ENCODE data around the gene TUBB. TPM values are rescaled to one million over a fixed set of nuclear protein-coding genes. Genes with fewer than 3 reads are reported as not detected.
"Not testable (repeated sequence)": the region's sequence is repeated elsewhere in the genome, so short reads cannot be mapped to it uniquely, and the experiment has no call there.

TUBB gene
- total RNA-seq, 1 donor from 2014 or later: 2,264 TPM

DNA sequence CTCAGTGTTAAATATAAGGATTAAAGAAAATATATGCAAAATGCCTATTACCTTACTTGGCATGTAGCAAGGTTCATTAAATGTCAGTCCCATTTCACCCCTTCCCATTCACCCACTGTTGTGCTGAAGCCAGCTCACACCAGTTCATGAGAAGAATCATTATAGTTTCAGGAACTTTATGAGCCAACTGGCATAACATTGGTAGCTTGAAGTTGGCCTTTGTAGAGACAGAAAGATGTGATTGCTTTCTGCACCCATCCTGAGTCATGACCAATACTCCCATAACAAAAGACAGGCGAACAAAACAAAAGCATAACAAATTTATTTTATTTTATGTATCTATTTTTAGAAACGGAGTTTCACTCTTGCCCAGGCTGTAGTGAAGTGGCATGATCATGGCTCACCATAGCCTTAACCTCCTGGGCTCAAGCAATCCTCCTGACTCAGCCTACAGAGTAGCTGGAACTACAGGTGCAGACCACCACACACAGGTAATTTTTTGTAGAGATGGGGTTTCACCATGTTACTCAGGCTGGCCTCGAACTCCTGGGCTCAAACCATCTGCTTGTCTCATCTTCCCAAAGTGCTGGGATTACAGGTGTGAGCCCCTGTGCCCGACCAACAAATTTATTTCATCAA lies 41.8 kb downstream of the TUBB start:
- no peak overlapping the region for H3K27ac Mint-ChIP-seq (ENCODE audit: unreplicated experiment)
- DNase-seq: no peak
- TF ChIP-seq, protein P1, sequence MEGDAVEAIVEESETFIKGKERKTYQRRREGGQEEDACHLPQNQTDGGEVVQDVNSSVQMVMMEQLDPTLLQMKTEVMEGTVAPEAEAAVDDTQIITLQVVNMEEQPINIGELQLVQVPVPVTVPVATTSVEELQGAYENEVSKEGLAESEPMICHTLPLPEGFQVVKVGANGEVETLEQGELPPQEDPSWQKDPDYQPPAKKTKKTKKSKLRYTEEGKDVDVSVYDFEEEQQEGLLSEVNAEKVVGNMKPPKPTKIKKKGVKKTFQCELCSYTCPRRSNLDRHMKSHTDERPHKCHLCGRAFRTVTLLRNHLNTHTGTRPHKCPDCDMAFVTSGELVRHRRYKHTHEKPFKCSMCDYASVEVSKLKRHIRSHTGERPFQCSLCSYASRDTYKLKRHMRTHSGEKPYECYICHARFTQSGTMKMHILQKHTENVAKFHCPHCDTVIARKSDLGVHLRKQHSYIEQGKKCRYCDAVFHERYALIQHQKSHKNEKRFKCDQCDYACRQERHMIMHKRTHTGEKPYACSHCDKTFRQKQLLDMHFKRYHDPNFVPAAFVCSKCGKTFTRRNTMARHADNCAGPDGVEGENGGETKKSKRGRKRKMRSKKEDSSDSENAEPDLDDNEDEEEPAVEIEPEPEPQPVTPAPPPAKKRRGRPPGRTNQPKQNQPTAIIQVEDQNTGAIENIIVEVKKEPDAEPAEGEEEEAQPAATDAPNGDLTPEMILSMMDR (IDR thresholded peaks at IDR 0.05; ENCODE audit: partially characterized antibody, unreplicated experiment): no peak
- H3K27me3 Mint-ChIP-seq (ENCODE audit: unreplicated experiment): peaks cover 5% of the 10 kb centered on the region
- H3K36me3 Mint-ChIP-seq (ENCODE audit: unreplicated experiment): no peaks in the 10 kb centered on the region
- H3K4me1 Mint-ChIP-seq (ENCODE audit: low read depth, unreplicated experiment): peaks cover 3% of the 10 kb centered on the region
- H3K4me3 Mint-ChIP-seq (ENCODE audit: unreplicated experiment): no peak overlapping the region
- H3K9me3 Mint-ChIP-seq (ENCODE audit: unreplicated experiment): no peaks in the 10 kb centered on the region

DNA sequence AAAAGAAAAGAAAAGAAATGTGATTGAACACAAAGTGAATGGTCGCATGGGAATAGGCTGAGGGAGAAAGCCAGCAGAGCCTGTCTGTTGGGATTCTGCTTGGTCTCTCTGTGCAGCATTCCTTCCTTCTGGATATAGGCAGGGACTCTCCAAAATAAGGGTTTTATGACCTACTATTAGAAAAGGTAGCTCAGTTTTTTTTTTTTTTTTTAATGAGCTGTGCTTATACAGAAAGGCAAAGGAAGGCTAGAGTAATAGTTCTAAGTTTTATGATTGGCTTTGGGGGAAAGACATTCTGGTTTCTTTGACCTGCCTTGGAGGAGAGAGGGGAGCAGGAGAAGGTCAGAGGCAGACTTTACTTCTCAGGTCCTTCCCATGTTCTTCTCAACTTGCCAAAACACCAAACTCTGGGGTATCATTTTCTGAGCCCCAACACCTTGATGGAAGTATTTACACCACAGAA lies 43.0 kb downstream of the TUBB start:
- Mint-ChIP-seq H3K9me3 (ENCODE audit: unreplicated experiment) (no peaks in the 10 kb centered on the region), H3K27ac (ENCODE audit: unreplicated experiment) (no peak overlapping the region), H3K4me3 (ENCODE audit: unreplicated experiment) (no peak overlapping the region), H3K27me3 (ENCODE audit: unreplicated experiment) (peaks cover 5% of the 10 kb centered on the region), H3K4me1 (ENCODE audit: low read depth, unreplicated experiment) (peaks cover 3% of the 10 kb centered on the region), H3K36me3 (ENCODE audit: unreplicated experiment) (no peaks in the 10 kb centered on the region)
- TF ChIP-seq, protein P1 (IDR thresholded peaks at IDR 0.05; ENCODE audit: partially characterized antibody, unreplicated experiment): no peak
- no peak for DNase-seq

DNA sequence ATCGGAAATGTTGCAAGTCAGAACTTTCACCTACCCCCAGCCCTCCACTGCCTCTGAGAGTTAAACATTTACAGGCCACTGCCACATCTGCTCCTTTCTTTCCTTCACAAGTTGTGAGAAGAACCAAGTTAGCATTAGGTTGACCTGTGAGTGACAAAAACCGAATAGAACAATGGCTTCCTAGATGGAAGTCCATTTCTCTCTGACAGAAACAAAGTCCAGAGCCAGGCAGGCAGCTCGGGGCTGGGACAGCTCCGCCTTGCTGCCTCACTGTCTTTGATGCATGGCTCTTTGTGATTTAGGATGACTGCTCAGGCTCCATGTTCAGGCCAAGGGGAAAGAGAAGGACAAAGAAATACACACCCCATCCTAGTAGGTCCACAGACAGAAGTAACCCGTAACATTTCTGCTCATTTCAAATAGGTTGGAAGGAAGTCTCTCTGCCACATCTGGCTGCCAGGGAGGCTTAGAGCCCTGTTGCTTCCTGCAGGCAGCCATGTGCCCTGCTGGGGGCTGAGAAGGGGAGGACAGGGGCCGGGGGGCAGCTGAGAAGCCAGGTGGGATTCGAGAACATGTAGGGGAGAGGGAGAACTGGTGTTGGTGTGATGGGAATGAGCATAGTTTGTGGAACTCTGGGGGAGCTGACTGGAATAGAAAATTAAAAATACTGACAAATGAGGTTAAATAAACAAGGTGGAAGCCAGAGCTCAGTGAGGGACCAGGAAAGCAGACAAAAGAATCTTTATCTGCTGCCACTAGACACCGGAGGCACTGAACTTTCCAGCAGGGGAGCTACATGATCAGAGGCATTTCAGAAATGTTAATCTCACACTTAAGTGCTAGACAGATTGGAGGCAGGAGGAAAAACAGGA lies 43.7 kb downstream of the TUBB start:
- Mint-ChIP-seq H3K27me3 (ENCODE audit: unreplicated experiment) (peaks cover 5% of the 10 kb centered on the region), H3K9me3 (ENCODE audit: unreplicated experiment) (no peaks in the 10 kb centered on the region), H3K4me1 (ENCODE audit: low read depth, unreplicated experiment) (peaks cover 3% of the 10 kb centered on the region), H3K27ac (ENCODE audit: unreplicated experiment) (no peak overlapping the region), H3K36me3 (ENCODE audit: unreplicated experiment) (no peaks in the 10 kb centered on the region), H3K4me3 (ENCODE audit: unreplicated experiment) (no peak overlapping the region)
- TF ChIP-seq, protein P1 (IDR thresholded peaks at IDR 0.05; ENCODE audit: partially characterized antibody, unreplicated experiment): no peak
- no peak for DNase-seq

DNA sequence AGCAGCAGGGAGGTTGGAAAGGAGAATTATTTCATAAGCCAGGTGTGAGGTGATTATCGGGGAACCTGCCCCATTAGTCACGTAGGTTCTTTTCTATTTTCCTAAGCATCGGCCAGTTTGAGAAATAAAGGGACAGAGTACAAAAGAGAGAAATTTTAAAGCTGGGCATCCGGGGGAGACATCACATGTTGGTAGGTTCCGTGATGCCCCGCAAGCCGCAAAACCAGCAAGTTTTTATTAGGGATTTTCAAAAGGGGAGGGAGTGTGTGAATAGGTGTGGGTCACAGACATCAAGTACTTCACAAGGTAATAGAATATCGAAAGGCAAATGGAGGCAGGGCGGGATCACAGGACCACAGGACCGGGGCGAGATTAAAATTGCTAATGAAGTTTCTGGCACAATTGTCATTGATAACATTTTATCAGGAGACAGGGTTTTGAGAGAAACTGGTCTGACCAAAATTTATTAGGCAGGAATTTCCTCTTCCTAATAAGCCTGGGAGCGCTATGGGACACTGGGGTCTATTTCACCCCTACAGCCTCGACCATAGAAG lies 44.4 kb downstream of the TUBB start:
- H3K4me3 Mint-ChIP-seq (ENCODE audit: unreplicated experiment); H3K36me3 Mint-ChIP-seq (ENCODE audit: unreplicated experiment); H3K27me3 Mint-ChIP-seq (ENCODE audit: unreplicated experiment); H3K27ac Mint-ChIP-seq (ENCODE audit: unreplicated experiment); H3K4me1 Mint-ChIP-seq (ENCODE audit: low read depth, unreplicated experiment); H3K9me3 Mint-ChIP-seq (ENCODE audit: unreplicated experiment); DNase-seq: not testable (repeated sequence)

DNA sequence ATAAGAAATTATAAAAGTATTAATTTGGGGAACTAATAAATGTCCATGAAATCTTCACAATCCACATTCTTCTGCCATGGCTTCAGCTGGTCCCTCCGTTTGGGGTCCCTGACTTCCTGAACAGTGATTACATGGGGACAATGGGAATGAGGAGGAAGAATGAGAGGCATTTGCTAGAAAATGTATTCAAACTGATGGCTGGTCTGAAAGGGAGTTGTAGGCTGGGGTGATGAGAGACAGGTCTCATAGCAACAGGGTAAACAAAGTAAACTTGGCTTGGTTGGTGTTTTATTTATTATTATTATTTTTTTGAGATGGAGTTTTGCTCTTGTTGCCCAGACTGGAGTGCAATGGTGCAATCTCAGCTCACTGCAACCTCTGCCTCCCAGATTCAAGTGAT lies 45.3 kb downstream of the TUBB start:
- H3K4me1 Mint-ChIP-seq (ENCODE audit: low read depth, unreplicated experiment); H3K9me3 Mint-ChIP-seq (ENCODE audit: unreplicated experiment); DNase-seq; H3K27me3 Mint-ChIP-seq (ENCODE audit: unreplicated experiment); H3K27ac Mint-ChIP-seq (ENCODE audit: unreplicated experiment); H3K4me3 Mint-ChIP-seq (ENCODE audit: unreplicated experiment); H3K36me3 Mint-ChIP-seq (ENCODE audit: unreplicated experiment): not testable (repeated sequence)

All from glutamatergic neuron (in vitro differentiated cells).